ENCODE measurements around the gene AGPAT2. TPM values are rescaled to one million over a fixed set of nuclear protein-coding genes. Genes with fewer than 3 reads are reported as not detected.
A peak's percentile ranks its signal among the peaks of the same experiment; 100 is the strongest.

AGPAT2 gene
- total RNA-seq, 1 donor from 2014 or later = 30.8 TPM

- Histone ChIP-seq H3K27me3 (ENCODE audit: insufficient read depth, low read length) (no peaks in the 10 kb centered on the region), H3K4me2 (ENCODE audit: low read length) (peak overlapping the region; percentile 97), H3K79me2 (ENCODE audit: insufficient read depth, low read length) (peaks cover 79% of the 10 kb centered on the region), H3K4me1 (ENCODE audit: insufficient read depth, low read length) (peaks cover 25% of the 10 kb centered on the region), H2AFZ (ENCODE audit: low read depth, low read length) (peak overlapping the region; percentile 92), H3K9me3 (ENCODE audit: insufficient read depth, low read depth, low read length) (no peaks in the 10 kb centered on the region), H3K27ac (ENCODE audit: low read depth, low read length) (peak overlapping the region; percentile 50), H3K4me3 (ENCODE audit: insufficient read depth, low read depth, low read length) (peak overlapping the region; percentile 91), H3K36me3 (ENCODE audit: insufficient read depth, low read length) (peaks cover 22% of the 10 kb centered on the region), H3K9ac (ENCODE audit: low read length) (peak overlapping the region; percentile 90), H4K20me1 (ENCODE audit: insufficient read depth, low read length) (peaks cover 65% of the 10 kb centered on the region)
- TF ChIP-seq, protein P1, sequence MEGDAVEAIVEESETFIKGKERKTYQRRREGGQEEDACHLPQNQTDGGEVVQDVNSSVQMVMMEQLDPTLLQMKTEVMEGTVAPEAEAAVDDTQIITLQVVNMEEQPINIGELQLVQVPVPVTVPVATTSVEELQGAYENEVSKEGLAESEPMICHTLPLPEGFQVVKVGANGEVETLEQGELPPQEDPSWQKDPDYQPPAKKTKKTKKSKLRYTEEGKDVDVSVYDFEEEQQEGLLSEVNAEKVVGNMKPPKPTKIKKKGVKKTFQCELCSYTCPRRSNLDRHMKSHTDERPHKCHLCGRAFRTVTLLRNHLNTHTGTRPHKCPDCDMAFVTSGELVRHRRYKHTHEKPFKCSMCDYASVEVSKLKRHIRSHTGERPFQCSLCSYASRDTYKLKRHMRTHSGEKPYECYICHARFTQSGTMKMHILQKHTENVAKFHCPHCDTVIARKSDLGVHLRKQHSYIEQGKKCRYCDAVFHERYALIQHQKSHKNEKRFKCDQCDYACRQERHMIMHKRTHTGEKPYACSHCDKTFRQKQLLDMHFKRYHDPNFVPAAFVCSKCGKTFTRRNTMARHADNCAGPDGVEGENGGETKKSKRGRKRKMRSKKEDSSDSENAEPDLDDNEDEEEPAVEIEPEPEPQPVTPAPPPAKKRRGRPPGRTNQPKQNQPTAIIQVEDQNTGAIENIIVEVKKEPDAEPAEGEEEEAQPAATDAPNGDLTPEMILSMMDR (IDR thresholded peaks at IDR 0.05; ENCODE audit: insufficient read depth, low read depth, low read length) = peak; percentile 32
- no peak for TF ChIP-seq EZH2 (IDR thresholded peaks at IDR 0.05; ENCODE audit: insufficient read depth, low read length)
- no peak overlapping the region for H3K4me3 Mint-ChIP-seq (ENCODE audit: unreplicated experiment)
- DNase-seq (ENCODE audit: low read depth) = peak; percentile 72
- H3K9me3 Mint-ChIP-seq (ENCODE audit: unreplicated experiment) = no peaks in the 10 kb centered on the region
- H3K27ac Mint-ChIP-seq (ENCODE audit: unreplicated experiment) = no peak overlapping the region
- H3K4me1 Mint-ChIP-seq (ENCODE audit: low read depth, unreplicated experiment) = peaks cover 15% of the 10 kb centered on the region
- FAIRE-seq = no peak
- no peaks in the 10 kb centered on the region for H3K27me3 Mint-ChIP-seq (ENCODE audit: low read depth, unreplicated experiment)
- peaks cover 5% of the 10 kb centered on the region for H3K36me3 Mint-ChIP-seq (ENCODE audit: low read depth, unreplicated experiment)
Observed at GRCh38 chr9:136728080-136728547, 40.9 kb upstream of the AGPAT2 start.

- Histone ChIP-seq H2AFZ (ENCODE audit: low read depth, low read length) (no peak overlapping the region), H3K27me3 (ENCODE audit: insufficient read depth, low read length) (no peaks in the 10 kb centered on the region), H3K9me3 (ENCODE audit: insufficient read depth, low read depth, low read length) (no peaks in the 10 kb centered on the region), H3K27ac (ENCODE audit: low read depth, low read length) (peak overlapping the region; percentile 27), H3K4me1 (ENCODE audit: insufficient read depth, low read length) (peaks cover 31% of the 10 kb centered on the region), H4K20me1 (ENCODE audit: insufficient read depth, low read length) (peaks cover 78% of the 10 kb centered on the region), H3K36me3 (ENCODE audit: insufficient read depth, low read length) (peaks cover 22% of the 10 kb centered on the region), H3K9ac (ENCODE audit: low read length) (peak overlapping the region; percentile 90), H3K4me2 (ENCODE audit: low read length) (peak overlapping the region; percentile 97), H3K79me2 (ENCODE audit: insufficient read depth, low read length) (peaks cover 79% of the 10 kb centered on the region), H3K4me3 (ENCODE audit: insufficient read depth, low read depth, low read length) (peak overlapping the region; percentile 91)
- H3K4me3 Mint-ChIP-seq (ENCODE audit: unreplicated experiment) = peak overlapping the region; percentile 97
- peaks cover 4% of the 10 kb centered on the region for H3K36me3 Mint-ChIP-seq (ENCODE audit: low read depth, unreplicated experiment)
- no peaks in the 10 kb centered on the region for H3K27me3 Mint-ChIP-seq (ENCODE audit: low read depth, unreplicated experiment)
- TF ChIP-seq EZH2 (IDR thresholded peaks at IDR 0.05; ENCODE audit: insufficient read depth, low read length) = no peak
- TF ChIP-seq, protein P1 (IDR thresholded peaks at IDR 0.05; ENCODE audit: insufficient read depth, low read depth, low read length) = peak; percentile 45
- peak overlapping the region; percentile 72 for H3K27ac Mint-ChIP-seq (ENCODE audit: unreplicated experiment)
- FAIRE-seq (no peak), DNase-seq (ENCODE audit: low read depth) (no peak)
- no peaks in the 10 kb centered on the region for H3K9me3 Mint-ChIP-seq (ENCODE audit: unreplicated experiment)
- H3K4me1 Mint-ChIP-seq (ENCODE audit: low read depth, unreplicated experiment) = peaks cover 15% of the 10 kb centered on the region
Observed at GRCh38 chr9:136726631-136727191, 39.5 kb upstream of the AGPAT2 start.

GRCh38 chr9:136726118-136726517 lies 38.9 kb upstream of the AGPAT2 start:
- FAIRE-seq (no peak), DNase-seq (ENCODE audit: low read depth) (no peak)
- Mint-ChIP-seq H3K27ac (ENCODE audit: unreplicated experiment) (peak overlapping the region; percentile 72), H3K4me3 (ENCODE audit: unreplicated experiment) (peak overlapping the region; percentile 97), H3K36me3 (ENCODE audit: low read depth, unreplicated experiment) (peaks cover 7% of the 10 kb centered on the region), H3K9me3 (ENCODE audit: unreplicated experiment) (no peaks in the 10 kb centered on the region), H3K27me3 (ENCODE audit: low read depth, unreplicated experiment) (no peaks in the 10 kb centered on the region), H3K4me1 (ENCODE audit: low read depth, unreplicated experiment) (peaks cover 15% of the 10 kb centered on the region)
- H3K27me3 ChIP-seq (ENCODE audit: insufficient read depth, low read length) = no peaks in the 10 kb centered on the region
- H4K20me1 ChIP-seq (ENCODE audit: insufficient read depth, low read length) = peaks cover 81% of the 10 kb centered on the region
- H3K27ac ChIP-seq (ENCODE audit: low read depth, low read length) = peak overlapping the region; percentile 27
- H3K9me3 ChIP-seq (ENCODE audit: insufficient read depth, low read depth, low read length) = no peaks in the 10 kb centered on the region
- H3K9ac ChIP-seq (ENCODE audit: low read length) = peak overlapping the region; percentile 90
- peaks cover 37% of the 10 kb centered on the region for H3K4me1 ChIP-seq (ENCODE audit: insufficient read depth, low read length)
- H3K4me2 ChIP-seq (ENCODE audit: low read length) = peak overlapping the region; percentile 97
- peaks cover 75% of the 10 kb centered on the region for H3K79me2 ChIP-seq (ENCODE audit: insufficient read depth, low read length)
- H2AFZ ChIP-seq (ENCODE audit: low read depth, low read length) = no peak overlapping the region
- no peak for TF ChIP-seq EZH2 (IDR thresholded peaks at IDR 0.05; ENCODE audit: insufficient read depth, low read length)
- TF ChIP-seq, protein P1 (IDR thresholded peaks at IDR 0.05; ENCODE audit: insufficient read depth, low read depth, low read length) = no peak
- H3K4me3 ChIP-seq (ENCODE audit: insufficient read depth, low read depth, low read length) = peak overlapping the region; percentile 91
- H3K36me3 ChIP-seq (ENCODE audit: insufficient read depth, low read length) = peaks cover 22% of the 10 kb centered on the region
